DOHH2 (cell line): Measurements from ENCODE around the gene VAPB.

Experiments
- EZH2phosphoT487 ChIP-seq: fragments of 200-600 bp; sonication (generic); IDR thresholded peaks from 2 replicates; pipeline ENCODE4 v1.6.1; 2017; ENCODE audit warnings: borderline replicate concordance, mild to moderate bottlenecking, antibody characterized with exemption, low read length, moderate library complexity, mixed read lengths
- TF ChIP-seq, protein P1 (sequence below): fragments of 200-600 bp; sonication (generic); IDR thresholded peaks from one replicate; pipeline ENCODE4 v1.5.1; 2014; ENCODE audit warnings: antibody characterized with exemption, mild to moderate bottlenecking, low read depth, low read length; ENCODE audit not compliant: poor library complexity, severe bottlenecking

DNA sequence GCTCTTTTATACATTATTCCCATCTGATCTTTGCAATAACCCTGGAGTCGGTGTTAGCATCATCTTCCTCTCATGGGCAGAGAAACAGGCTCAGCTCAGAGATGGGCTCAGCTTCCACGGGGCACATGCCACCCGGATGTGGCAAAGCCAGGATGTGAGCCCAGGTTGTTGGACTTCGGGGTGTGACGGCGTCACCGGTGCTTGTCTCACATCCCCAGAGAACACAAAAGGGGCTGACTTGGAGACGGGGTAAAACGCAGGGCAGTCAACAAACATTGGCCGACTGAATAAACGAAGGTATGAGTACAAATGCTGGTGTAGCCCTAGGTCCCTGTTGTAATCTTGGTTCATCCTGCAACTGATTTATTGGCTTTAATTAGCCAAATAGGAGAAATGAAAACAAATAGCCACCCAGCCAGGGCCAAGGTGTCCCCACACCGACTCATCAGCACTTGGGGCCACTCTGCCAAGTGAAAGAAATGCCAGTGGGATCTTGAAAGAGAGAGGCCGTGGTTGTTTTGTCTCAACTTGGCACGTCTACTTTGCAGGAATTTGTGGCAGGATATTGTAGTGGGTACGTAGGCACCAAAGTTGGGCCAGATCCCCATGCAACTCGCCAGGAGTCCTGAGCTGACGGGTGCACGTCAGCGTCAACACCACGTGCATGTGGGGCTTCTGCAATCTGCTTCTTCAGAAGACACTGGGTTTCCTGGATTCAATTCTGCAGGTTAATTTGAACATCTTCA lies 83.4 kb downstream of the VAPB start:
- TF ChIP-seq, protein P1, sequence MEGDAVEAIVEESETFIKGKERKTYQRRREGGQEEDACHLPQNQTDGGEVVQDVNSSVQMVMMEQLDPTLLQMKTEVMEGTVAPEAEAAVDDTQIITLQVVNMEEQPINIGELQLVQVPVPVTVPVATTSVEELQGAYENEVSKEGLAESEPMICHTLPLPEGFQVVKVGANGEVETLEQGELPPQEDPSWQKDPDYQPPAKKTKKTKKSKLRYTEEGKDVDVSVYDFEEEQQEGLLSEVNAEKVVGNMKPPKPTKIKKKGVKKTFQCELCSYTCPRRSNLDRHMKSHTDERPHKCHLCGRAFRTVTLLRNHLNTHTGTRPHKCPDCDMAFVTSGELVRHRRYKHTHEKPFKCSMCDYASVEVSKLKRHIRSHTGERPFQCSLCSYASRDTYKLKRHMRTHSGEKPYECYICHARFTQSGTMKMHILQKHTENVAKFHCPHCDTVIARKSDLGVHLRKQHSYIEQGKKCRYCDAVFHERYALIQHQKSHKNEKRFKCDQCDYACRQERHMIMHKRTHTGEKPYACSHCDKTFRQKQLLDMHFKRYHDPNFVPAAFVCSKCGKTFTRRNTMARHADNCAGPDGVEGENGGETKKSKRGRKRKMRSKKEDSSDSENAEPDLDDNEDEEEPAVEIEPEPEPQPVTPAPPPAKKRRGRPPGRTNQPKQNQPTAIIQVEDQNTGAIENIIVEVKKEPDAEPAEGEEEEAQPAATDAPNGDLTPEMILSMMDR: no peak
- no peak for TF ChIP-seq EZH2phosphoT487
